MM.1S (cell line): Measurements from ENCODE around the gene PLXNA4.

Experiments
- DNase-seq: peaks from one replicate; pipeline ENCODE4 v3.0.0-alpha.2; 2015
- H2AFZ ChIP-seq: fragments of 300-600 bp; sonication (generic); 2 replicates; pipeline ENCODE4 v1.6.0; 2016; ENCODE audit warnings: antibody characterized with exemption, low read length
- H3F3A ChIP-seq: fragments of 300-600 bp; sonication (generic); 2 replicates; pipeline ENCODE4 v1.6.1; 2016; ENCODE audit warnings: mild to moderate bottlenecking, antibody characterized with exemption, low read length, moderate library complexity, mixed read lengths; ENCODE audit not compliant: insufficient read depth
- H3K27ac ChIP-seq: fragments of 300-600 bp; sonication (generic); 2 replicates; pipeline ENCODE4 v1.5.1; 2016; ENCODE audit warnings: mild to moderate bottlenecking, low read length
- H3K27me3 ChIP-seq: fragments of 300-600 bp; sonication (generic); replicated peaks from 2 replicates; pipeline ENCODE4 v1.6.0; 2016; ENCODE audit warnings: low read length; ENCODE audit not compliant: insufficient read depth
- H3K36me3 ChIP-seq: fragments of 300-600 bp; sonication (generic); replicated peaks from 2 replicates; pipeline ENCODE4 v1.6.1; 2016; ENCODE audit warnings: mild to moderate bottlenecking, low read length, mixed read lengths; ENCODE audit not compliant: insufficient read depth
- H3K4me1 ChIP-seq: fragments of 300-600 bp; sonication (generic); 2 replicates; pipeline ENCODE4 v1.6.1; 2016; ENCODE audit warnings: low read length, mixed read lengths
- H3K4me2 ChIP-seq: fragments of 300-600 bp; sonication (generic); 2 replicates; pipeline ENCODE4 v1.6.0; 2016; ENCODE audit warnings: low read depth, low read length
- H3K4me3 ChIP-seq: fragments of 300-600 bp; sonication (generic); 2 replicates; pipeline ENCODE4 v1.5.1; 2016; ENCODE audit warnings: low read length, mixed read lengths
- H3K79me2 ChIP-seq: fragments of 300-600 bp; sonication (generic); 2 replicates; pipeline ENCODE4 v1.6.1; 2016; ENCODE audit warnings: mixed run types, low read length, mixed read lengths
- H3K9ac ChIP-seq: fragments of 300-600 bp; sonication (generic); 2 replicates; pipeline ENCODE4 v1.6.1; 2016; ENCODE audit warnings: low read length, mixed read lengths
- H3K9me2 ChIP-seq: fragments of 300-600 bp; sonication (generic); replicated peaks from 2 replicates; pipeline ENCODE4 v1.6.1; 2016; ENCODE audit warnings: mild to moderate bottlenecking, low read length, mixed read lengths; ENCODE audit not compliant: insufficient read depth
- H3K9me3 ChIP-seq: fragments of 300-600 bp; sonication (generic); replicated peaks from 2 replicates; pipeline ENCODE4 v1.6.1; 2016; ENCODE audit warnings: mild to moderate bottlenecking, low read length, mixed read lengths; ENCODE audit not compliant: insufficient read depth
- H4K20me1 ChIP-seq: fragments of 300-600 bp; sonication (generic); 2 replicates; pipeline ENCODE4 v1.6.1; 2016; ENCODE audit warnings: mild to moderate bottlenecking, low read length, moderate library complexity, mixed read lengths; ENCODE audit not compliant: insufficient read depth
- CTCF ChIP-seq: fragments of 300-600 bp; sonication (generic); IDR thresholded peaks from 2 replicates; pipeline ENCODE4 v1.5.1; 2016; ENCODE audit warnings: antibody characterized with exemption, low read length, mixed read lengths
- EZH2 ChIP-seq: fragments of 300-600 bp; sonication (generic); optimal IDR thresholded peaks from 2 replicates; pipeline ENCODE3; 2017; ENCODE audit warnings: low read depth, mild to moderate bottlenecking, antibody characterized with exemption, low read length, mixed read lengths
- EZH2phosphoT487 ChIP-seq: fragments of 300-600 bp; sonication (generic); IDR thresholded peaks from 2 replicates; pipeline ENCODE4 v1.6.1; 2018; ENCODE audit warnings: antibody characterized with exemption, low read length

The PLXNA4 gene

DNA sequence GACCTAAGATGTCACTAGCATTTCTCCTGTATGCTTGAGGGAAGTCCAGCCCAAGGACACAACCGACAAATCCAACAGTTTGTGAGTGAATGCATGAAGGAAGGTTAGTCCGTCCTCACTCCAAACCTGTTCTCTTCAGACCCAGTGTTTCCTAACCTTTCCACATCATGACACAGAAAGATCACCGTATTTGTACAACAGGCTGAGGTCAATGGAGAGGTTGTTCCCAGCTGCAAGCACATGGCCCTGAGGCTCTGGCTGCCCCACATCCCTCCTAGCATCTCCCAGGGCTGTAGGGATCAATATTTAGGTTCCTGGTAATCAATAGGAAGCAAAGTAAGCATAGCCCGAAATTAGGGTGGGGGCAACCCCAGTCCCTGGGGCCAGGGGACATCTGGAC lies 227.9 kb downstream of the PLXNA4 start:
- no peak for DNase-seq
- H3K9me3 ChIP-seq = no peaks in the 10 kb centered on the region
- H3K4me1 ChIP-seq = no peaks in the 10 kb centered on the region
- H3K9me2 ChIP-seq = no peaks in the 10 kb centered on the region
- no peaks in the 10 kb centered on the region for H3F3A ChIP-seq
- no peaks in the 10 kb centered on the region for H3K79me2 ChIP-seq
- no peak overlapping the region for H2AFZ ChIP-seq
- H3K9ac ChIP-seq = no peak overlapping the region
- no peak overlapping the region for H3K4me2 ChIP-seq
- TF ChIP-seq CTCF (no peak), EZH2phosphoT487 (no peak), EZH2 (no peak)
- H3K27me3 ChIP-seq = no peaks in the 10 kb centered on the region
- no peaks in the 10 kb centered on the region for H4K20me1 ChIP-seq
- H3K4me3 ChIP-seq = no peak overlapping the region
- H3K27ac ChIP-seq = no peak overlapping the region
- H3K36me3 ChIP-seq = no peaks in the 10 kb centered on the region

GRCh38 chr7:132347858-132348257 lies 228.4 kb downstream of the PLXNA4 start:
- Histone ChIP-seq H3K9me3 (no peaks in the 10 kb centered on the region), H4K20me1 (no peaks in the 10 kb centered on the region), H3K4me2 (no peak overlapping the region), H3K79me2 (no peaks in the 10 kb centered on the region), H3K27me3 (no peaks in the 10 kb centered on the region), H3F3A (no peaks in the 10 kb centered on the region), H3K9ac (no peak overlapping the region), H3K9me2 (no peaks in the 10 kb centered on the region), H3K36me3 (no peaks in the 10 kb centered on the region), H3K4me1 (no peaks in the 10 kb centered on the region), H3K4me3 (no peak overlapping the region), H2AFZ (no peak overlapping the region), H3K27ac (no peak overlapping the region)
- DNase-seq = no peak
- TF ChIP-seq CTCF (no peak), EZH2phosphoT487 (no peak), EZH2 (no peak)

DNA sequence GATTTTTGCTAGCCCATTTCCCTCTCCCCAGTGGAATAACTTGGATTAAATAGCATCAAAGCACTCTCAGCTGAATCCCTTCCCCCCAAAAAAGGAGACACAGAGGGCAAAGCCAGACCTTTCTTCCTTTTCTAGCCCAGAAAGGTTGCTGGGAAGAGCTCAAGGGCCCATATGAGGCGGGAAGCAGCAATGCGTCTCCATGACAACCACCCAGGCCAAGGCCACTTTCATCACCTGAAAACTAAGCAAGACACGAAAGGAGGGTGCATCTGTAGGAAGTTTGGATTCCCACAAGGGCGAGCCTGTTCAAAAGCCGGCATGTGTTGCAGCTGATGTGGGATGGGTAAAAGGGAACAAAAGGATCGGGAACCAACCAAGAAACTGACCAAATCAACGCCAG lies 229.1 kb downstream of the PLXNA4 start:
- H3K9ac ChIP-seq = no peak overlapping the region
- no peak overlapping the region for H3K4me3 ChIP-seq
- no peaks in the 10 kb centered on the region for H3K36me3 ChIP-seq
- DNase-seq = no peak
- no peaks in the 10 kb centered on the region for H3K4me1 ChIP-seq
- H3K9me2 ChIP-seq = no peaks in the 10 kb centered on the region
- H3K27me3 ChIP-seq = no peaks in the 10 kb centered on the region
- H3K4me2 ChIP-seq = no peak overlapping the region
- H3K9me3 ChIP-seq = no peaks in the 10 kb centered on the region
- no peaks in the 10 kb centered on the region for H3F3A ChIP-seq
- no peaks in the 10 kb centered on the region for H3K79me2 ChIP-seq
- no peak overlapping the region for H2AFZ ChIP-seq
- no peaks in the 10 kb centered on the region for H4K20me1 ChIP-seq
- H3K27ac ChIP-seq = no peak overlapping the region
- TF ChIP-seq CTCF (no peak), EZH2 (no peak), EZH2phosphoT487 (no peak)
